Natural killer cell treated with Interleukin-12 subunit alpha and Interleukin-12 subunit beta and Interleukin-15 and Interleukin-18, amount 100 ng/mL, for 72 hours (primary cell): ENCODE results near the gene LPCAT2. TPM values are rescaled to one million over a fixed set of nuclear protein-coding genes. Genes with fewer than 3 reads are reported as not detected.

Experiments
- ATAC-seq, 2 donors: fragments of 150-1000 bp; cut with Tn5 transposase in 1 of 2; sonication (Bioruptor Pico), chemical (Tn5 transposase) in 1 of 2; 2 replicates each; pipeline ENCODE4 v1.10.0; 2021
- DNase-seq: peaks from one replicate; pipeline ENCODE4 v3.0.0; 2022; ENCODE audit warnings: low spot score
- H3K27ac Mint-ChIP-seq, 2 donors: 1 replicate in 1 of 2; 2 replicates in 1 of 2; pipeline ENCODE4 v1.8.0; 2022; ENCODE audit warnings: mixed read lengths in 2 of 2, mild to moderate bottlenecking in 1 of 2, moderate library complexity in 1 of 2
- H3K27me3 Mint-ChIP-seq, 2 donors: 1 replicate in 1 of 2; 2 replicates in 1 of 2; pipeline ENCODE4 v1.8.0; 2022; ENCODE audit warnings: mixed read lengths in 2 of 2
- H3K36me3 Mint-ChIP-seq: one replicate; pipeline ENCODE4 v1.8.0; 2022; ENCODE audit warnings: mixed read lengths
- H3K4me1 Mint-ChIP-seq, 2 donors: 1 replicate in 1 of 2; 2 replicates in 1 of 2; pipeline ENCODE4 v1.8.0; 2022; ENCODE audit warnings: low read depth in 2 of 2, mixed read lengths in 2 of 2, mild to moderate bottlenecking in 1 of 2
- H3K4me3 Mint-ChIP-seq: one replicate; pipeline ENCODE4 v1.8.0; 2022; ENCODE audit warnings: mixed read lengths
- H3K9me3 Mint-ChIP-seq: 2 replicates; pipeline ENCODE4 v1.8.0; 2022; ENCODE audit warnings: mixed read lengths
- total RNA-seq, 2 donors: library from RNA; stranded (reverse); gene quantifications; one replicate each; pipeline ENCODE4 v1.2.3, GENCODE V29; 2022

Gene LPCAT2
- total RNA-seq, 2 donors from 2014 or later, result 0.31 to 2.9 TPM

- H3K9me3 Mint-ChIP-seq, result peaks cover 6% of the 10 kb centered on the region
- no peak for ATAC-seq
- H3K27me3 Mint-ChIP-seq, result peaks cover 3 to 19% of the 10 kb centered on the region in 2 donors
- H3K4me3 Mint-ChIP-seq, result no peak overlapping the region
- H3K27ac Mint-ChIP-seq, result no peak overlapping the region
- H3K36me3 Mint-ChIP-seq, result no peaks in the 10 kb centered on the region
- DNase-seq, result no peak
- no peaks in the 10 kb centered on the region for H3K4me1 Mint-ChIP-seq
Observed at GRCh38 chr16:55628306-55628968, 119.6 kb downstream of the LPCAT2 start.

DNA sequence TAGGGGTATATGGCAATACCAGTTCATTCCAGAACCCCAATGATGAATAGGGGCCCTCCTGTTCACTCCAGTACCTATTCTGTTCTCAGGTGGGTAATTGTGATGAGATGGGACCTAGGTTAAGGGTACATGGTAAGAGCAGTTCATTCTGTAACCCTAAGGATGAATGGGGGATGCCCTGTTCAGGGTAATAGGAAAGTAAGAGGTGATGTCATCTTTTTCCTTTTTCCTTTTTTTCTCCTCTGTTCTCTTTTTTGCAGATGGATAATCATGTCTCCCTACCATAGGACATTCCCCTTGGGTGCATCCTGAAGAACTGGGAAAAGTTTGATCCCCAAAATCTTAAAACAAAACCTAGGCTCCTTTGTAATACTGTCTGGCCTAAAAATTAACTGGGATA is 121.9 kb downstream of the LPCAT2 start:
- ATAC-seq, result no peak
- H3K9me3 Mint-ChIP-seq, result peaks cover 6% of the 10 kb centered on the region

DNA sequence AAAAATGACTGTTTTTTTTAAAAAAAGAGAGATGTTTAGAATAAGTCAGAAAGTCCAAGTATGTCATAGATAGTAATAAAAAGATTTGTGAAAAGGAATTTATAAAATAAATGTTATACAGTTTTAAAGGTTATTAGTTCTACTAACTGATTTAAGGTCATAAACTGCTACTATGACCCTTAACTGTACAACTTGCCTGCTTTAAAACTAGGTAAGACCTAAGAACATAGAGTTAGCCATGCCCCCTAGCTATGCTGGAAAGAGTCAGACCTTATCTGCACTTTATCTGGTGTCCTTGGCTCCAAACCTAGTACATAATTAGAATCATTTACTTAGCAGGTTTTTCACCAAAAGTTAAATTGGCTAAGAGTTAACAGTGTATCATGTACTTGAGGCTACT is 123.4 kb downstream of the LPCAT2 start:
- H3K4me3 Mint-ChIP-seq, result no peak overlapping the region
- no peak for DNase-seq
- no peaks in the 10 kb centered on the region for H3K36me3 Mint-ChIP-seq
- peaks cover 10 to 19% of the 10 kb centered on the region in 2 donors for H3K27me3 Mint-ChIP-seq
- H3K4me1 Mint-ChIP-seq, result no peaks in the 10 kb centered on the region
- H3K9me3 Mint-ChIP-seq, result peaks cover 3% of the 10 kb centered on the region
- H3K27ac Mint-ChIP-seq, result no peak overlapping the region
- ATAC-seq, result no peak

More for the DNA sequence above, 121.9 kb downstream of the LPCAT2 start:
- Mint-ChIP-seq H3K36me3 (no peaks in the 10 kb centered on the region), H3K4me1 (no peaks in the 10 kb centered on the region), H3K27ac (no peak overlapping the region), H3K27me3 (peaks cover 4 to 19% of the 10 kb centered on the region in 2 donors), H3K4me3 (no peak overlapping the region)
- no peak for DNase-seq

DNA sequence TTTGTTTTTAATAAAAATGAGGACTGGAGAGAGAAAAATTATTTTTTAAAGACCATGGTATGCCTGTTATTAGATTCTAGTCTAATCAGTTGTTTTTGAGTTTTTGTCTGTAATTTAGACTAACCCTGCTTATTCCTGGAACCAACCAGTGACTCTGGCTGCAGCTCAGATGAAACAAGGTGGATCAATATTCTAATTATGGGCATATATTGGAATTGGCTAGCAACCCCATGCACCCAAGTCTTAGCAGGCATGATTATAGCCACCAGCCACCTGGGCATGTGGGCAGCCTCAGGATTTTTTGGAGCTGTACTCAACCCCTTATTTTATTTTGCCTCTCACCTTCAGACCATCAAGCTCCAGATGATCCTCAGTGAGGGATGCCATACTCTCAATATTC is 125.3 kb downstream of the LPCAT2 start:
- Mint-ChIP-seq H3K36me3 (no peaks in the 10 kb centered on the region), H3K27me3 (peaks cover 10 to 19% of the 10 kb centered on the region in 2 donors), H3K9me3 (peaks cover 3% of the 10 kb centered on the region), H3K27ac (no peak overlapping the region), H3K4me1 (no peaks in the 10 kb centered on the region), H3K4me3 (no peak overlapping the region)
- DNase-seq, result no peak
- no peak for ATAC-seq

Other genes with a start within 250 kb of the LPCAT2 start
- gene IRX6, start 184.9 kb upstream of the LPCAT2 start, total RNA-seq, result not detected
- not detected for gene MMP2, start 29.9 kb upstream of the LPCAT2 start, total RNA-seq
- gene CAPNS2, start 57.6 kb downstream of the LPCAT2 start, total RNA-seq, result not detected
- gene SLC6A2, start 146.9 kb downstream of the LPCAT2 start, total RNA-seq, result not detected